Measurements from ENCODE around the gene CD96.
"Not testable (repeated sequence)": the region's sequence is repeated elsewhere in the genome, so short reads cannot be mapped to it uniquely, and the experiment has no call there.

Gene CD96

GRCh38 chr3:111627092-111627491, 85.1 kb downstream of the CD96 start:
- no peak for DNase-seq (ENCODE audit: low spot score)

- DNase-seq (ENCODE audit: low spot score), result not testable (repeated sequence)
Measured at GRCh38 chr3:111629018-111629417, 87.0 kb downstream of the CD96 start.

GRCh38 chr3:111630638-111631037, 88.6 kb downstream of the CD96 start:
- not testable (repeated sequence) for DNase-seq (ENCODE audit: low spot score)

GRCh38 chr3:111635403-111635802, 93.4 kb downstream of the CD96 start:
- DNase-seq (ENCODE audit: low spot score), result no peak

GRCh38 chr3:111636366-111636885, 94.4 kb downstream of the CD96 start:
- no peak for DNase-seq (ENCODE audit: low spot score)

GRCh38 chr3:111639316-111639715, 97.3 kb downstream of the CD96 start:
- DNase-seq (ENCODE audit: low spot score), result no peak

GRCh38 chr3:111648991-111649579, 107.1 kb downstream of the CD96 start:
- DNase-seq (ENCODE audit: low spot score), result no peak

- no peak for DNase-seq (ENCODE audit: low spot score)
Measured at GRCh38 chr3:111650378-111651275, 108.6 kb downstream of the CD96 start.

- DNase-seq (ENCODE audit: low spot score), result no peak
Measured at GRCh38 chr3:111652492-111653180, 110.6 kb downstream of the CD96 start.

GRCh38 chr3:111653766-111654165, 111.8 kb downstream of the CD96 start:
- no peak for DNase-seq (ENCODE audit: low spot score)

- no peak for DNase-seq (ENCODE audit: low spot score)
Measured at GRCh38 chr3:111662012-111662411, 120.0 kb downstream of the CD96 start.

- DNase-seq (ENCODE audit: low spot score), result no peak
Measured at GRCh38 chr3:111662907-111663306, 120.9 kb downstream of the CD96 start.

- DNase-seq (ENCODE audit: low spot score), result no peak
Measured at GRCh38 chr3:111666041-111666735, 124.2 kb downstream of the CD96 start.

GRCh38 chr3:111667170-111667569, 125.2 kb downstream of the CD96 start:
- no peak for DNase-seq (ENCODE audit: low spot score)

- no peak for DNase-seq (ENCODE audit: low spot score)
Measured at GRCh38 chr3:111667621-111668239, 125.7 kb downstream of the CD96 start.

- no peak for DNase-seq (ENCODE audit: low spot score)
Measured at GRCh38 chr3:111668326-111668725, 126.3 kb downstream of the CD96 start.

GRCh38 chr3:111668888-111669488, 127.0 kb downstream of the CD96 start:
- DNase-seq (ENCODE audit: low spot score), result no peak

GRCh38 chr3:111669926-111670630, 128.1 kb downstream of the CD96 start:
- DNase-seq (ENCODE audit: low spot score), result no peak

- DNase-seq (ENCODE audit: low spot score), result not testable (repeated sequence)
Measured at GRCh38 chr3:111672461-111672860, 130.5 kb downstream of the CD96 start.

- no peak for DNase-seq (ENCODE audit: low spot score)
Measured at GRCh38 chr3:111675846-111676210, 133.8 kb downstream of the CD96 start.
